Calu3 (cell line): ENCODE results near the gene MYH6. TPM values are rescaled to one million over a fixed set of nuclear protein-coding genes. Genes with fewer than 3 reads are reported as not detected.

Experiments used
- BruUV-seq: library from RNA; stranded (reverse); fragments of 400-500 nt; replicated peaks from 2 replicates; lab custom pipeline; 2021; lab: Mats Ljungman, UMichigan
- CTCF ChIA-PET: fragments of 300-600 bp; sonication (Branson Sonifier 250); formaldehyde crosslinking; loops from one replicate; lab custom pipeline; 2022; ENCODE audit warnings: antibody characterized with exemption; lab: Charles Lee
- DNase-seq: peaks from one replicate; pipeline ENCODE4 v3.0.0; 2022
- H3K27ac Mint-ChIP-seq: one replicate; pipeline ENCODE4 v1.8.0; 2022; ENCODE audit warnings: mixed read lengths; ENCODE audit not compliant: unreplicated experiment
- H3K27me3 Mint-ChIP-seq: one replicate; pipeline ENCODE4 v1.8.0; 2022; ENCODE audit warnings: mixed read lengths; ENCODE audit not compliant: unreplicated experiment
- H3K36me3 Mint-ChIP-seq: one replicate; pipeline ENCODE4 v1.8.0; 2022; ENCODE audit warnings: mild to moderate bottlenecking, moderate library complexity, mixed read lengths; ENCODE audit not compliant: insufficient read depth, unreplicated experiment
- H3K4me1 Mint-ChIP-seq: one replicate; pipeline ENCODE4 v1.8.0; 2022; ENCODE audit warnings: mild to moderate bottlenecking, low read depth, mixed read lengths; ENCODE audit not compliant: unreplicated experiment
- H3K4me3 Mint-ChIP-seq: one replicate; pipeline ENCODE4 v1.8.0; 2022; ENCODE audit warnings: mild to moderate bottlenecking, low read depth, moderate library complexity, mixed read lengths; ENCODE audit not compliant: unreplicated experiment
- H3K9me3 Mint-ChIP-seq: one replicate; pipeline ENCODE4 v1.8.0; 2022; ENCODE audit warnings: low read depth, mixed read lengths; ENCODE audit not compliant: unreplicated experiment
- CTCF ChIP-seq: fragments of 200-600 bp; IDR thresholded peaks from one replicate; pipeline ENCODE4 v1.8.0; 2022; ENCODE audit warnings: antibody characterized with exemption; ENCODE audit not compliant: unreplicated experiment
- intact Hi-C: fragments of 100-400 bp; cut with micrococcal nuclease; formaldehyde crosslinking; loops from one replicate; pipeline ENCODE4 v1.10.0; 2022; ENCODE audit not compliant: unreplicated experiment
- total RNA-seq: library from RNA; stranded (reverse); gene quantifications from 2 replicates; pipeline ENCODE4 v1.2.3, GENCODE V29; 2022

MYH6 gene
- total RNA-seq, 1 experiment from 2014 or later, result not detected

- TF ChIP-seq CTCF, result no peak
- no TSS peak for BruUV-seq
- intact Hi-C loops, result no loop called here
- no peaks in the 10 kb centered on the region for H3K9me3 Mint-ChIP-seq
- H3K4me3 Mint-ChIP-seq, result no peak overlapping the region
- H3K36me3 Mint-ChIP-seq, result no peaks in the 10 kb centered on the region
- peaks cover 100% of the 10 kb centered on the region for H3K27me3 Mint-ChIP-seq
- no peaks in the 10 kb centered on the region for H3K4me1 Mint-ChIP-seq
- CTCF ChIA-PET, result no interaction called here
- DNase-seq, result no peak
- H3K27ac Mint-ChIP-seq, result no peak overlapping the region
Measured at GRCh38 chr14:23381871-23382270, 26.2 kb downstream of the MYH6 start.

- Mint-ChIP-seq H3K4me3 (no peak overlapping the region), H3K27ac (no peak overlapping the region), H3K4me1 (no peaks in the 10 kb centered on the region), H3K27me3 (peaks cover 100% of the 10 kb centered on the region), H3K9me3 (no peaks in the 10 kb centered on the region), H3K36me3 (no peaks in the 10 kb centered on the region)
- BruUV-seq, result no TSS peak
- CTCF ChIA-PET, result interaction anchor here (0.9 to 1.4 kb wide), 4 partner anchors 14 to 116 kb away, joined by 3 to 5 read pairs (median 4); no protein-coding TSS in a partner anchor
- no peak for TF ChIP-seq CTCF
- DNase-seq, result no peak
- intact Hi-C loops, result loop anchor here (1.0 kb wide), 2 partner anchors 53 to 116 kb away; no protein-coding TSS in a partner anchor
Measured at GRCh38 chr14:23380976-23381375, 27.1 kb downstream of the MYH6 start.

GRCh38 chr14:23380197-23380914 lies 27.7 kb downstream of the MYH6 start:
- CTCF ChIA-PET, result interaction anchor here (0.9 to 1.4 kb wide), 7 partner anchors 13 to 260 kb away, joined by 3 to 6 read pairs (median 4); no protein-coding TSS in a partner anchor
- no peak for DNase-seq
- no peak for TF ChIP-seq CTCF
- Mint-ChIP-seq H3K36me3 (no peaks in the 10 kb centered on the region), H3K9me3 (no peaks in the 10 kb centered on the region), H3K4me3 (no peak overlapping the region), H3K27ac (no peak overlapping the region), H3K4me1 (no peaks in the 10 kb centered on the region), H3K27me3 (peaks cover 100% of the 10 kb centered on the region)
- no TSS peak for BruUV-seq
- intact Hi-C loops, result loop anchor here (1.0 kb wide), 2 partner anchors 52 to 115 kb away; no protein-coding TSS in a partner anchor

GRCh38 chr14:23379366-23380196 lies 28.5 kb downstream of the MYH6 start:
- no peak overlapping the region for H3K4me3 Mint-ChIP-seq
- peak; percentile 83 for TF ChIP-seq CTCF
- peaks cover 98% of the 10 kb centered on the region for H3K27me3 Mint-ChIP-seq
- peak; percentile 78 for DNase-seq
- intact Hi-C loops, result loop anchor here (1.0 kb wide), 2 partner anchors 51 to 114 kb away; no protein-coding TSS in a partner anchor
- CTCF ChIA-PET, result interaction anchor here (1.0 to 1.4 kb wide), 5 partner anchors 18 to 259 kb away, joined by 3 to 6 read pairs (median 4); no protein-coding TSS in a partner anchor
- H3K4me1 Mint-ChIP-seq, result no peaks in the 10 kb centered on the region
- no TSS peak for BruUV-seq
- H3K36me3 Mint-ChIP-seq, result no peaks in the 10 kb centered on the region
- H3K27ac Mint-ChIP-seq, result no peak overlapping the region
- no peaks in the 10 kb centered on the region for H3K9me3 Mint-ChIP-seq
